Duodenal mucosa (tissue), 2 donors: ENCODE results near the gene AAK1.
A peak's percentile ranks its signal among the peaks of the same experiment; 100 is the strongest.

ENCODE experiments used
- H3K27ac ChIP-seq: one replicate; pipeline ENCODE4 v1.7.0; 2013; ENCODE audit warnings: low read depth, low read length
- H3K27me3 ChIP-seq, 2 donors: one replicate each; pipeline ENCODE4 v1.7.0; 2013; ENCODE audit warnings: low read length in 2 of 2, control low read depth in 1 of 2; ENCODE audit not compliant: insufficient read depth in 2 of 2, control insufficient read depth in 1 of 2
- H3K36me3 ChIP-seq, 2 donors: one replicate each; pipeline ENCODE4 v1.7.0; 2013; ENCODE audit warnings: low read length in 2 of 2, control low read depth in 1 of 2; ENCODE audit not compliant: insufficient read depth in 2 of 2, control insufficient read depth in 1 of 2
- H3K4me1 ChIP-seq, 2 donors: one replicate each; pipeline ENCODE4 v1.7.0; 2013; ENCODE audit warnings: low read length in 2 of 2, control low read depth in 1 of 2; ENCODE audit not compliant: insufficient read depth in 2 of 2, control insufficient read depth in 1 of 2
- H3K4me3 ChIP-seq, 2 donors: one replicate each; pipeline ENCODE4 v1.7.0; 2013; ENCODE audit warnings: low read length in 2 of 2, low read depth in 1 of 2
- H3K9ac ChIP-seq, 2 donors: one replicate each; pipeline ENCODE4 v1.7.0; 2013; ENCODE audit warnings: low read length in 2 of 2, low read depth in 1 of 2
- H3K9me3 ChIP-seq, 2 donors: one replicate each; pipeline ENCODE4 v1.7.0; 2013; ENCODE audit warnings: low read length in 2 of 2, control low read depth in 1 of 2; ENCODE audit not compliant: control insufficient read depth in 1 of 2

The AAK1 gene

DNA sequence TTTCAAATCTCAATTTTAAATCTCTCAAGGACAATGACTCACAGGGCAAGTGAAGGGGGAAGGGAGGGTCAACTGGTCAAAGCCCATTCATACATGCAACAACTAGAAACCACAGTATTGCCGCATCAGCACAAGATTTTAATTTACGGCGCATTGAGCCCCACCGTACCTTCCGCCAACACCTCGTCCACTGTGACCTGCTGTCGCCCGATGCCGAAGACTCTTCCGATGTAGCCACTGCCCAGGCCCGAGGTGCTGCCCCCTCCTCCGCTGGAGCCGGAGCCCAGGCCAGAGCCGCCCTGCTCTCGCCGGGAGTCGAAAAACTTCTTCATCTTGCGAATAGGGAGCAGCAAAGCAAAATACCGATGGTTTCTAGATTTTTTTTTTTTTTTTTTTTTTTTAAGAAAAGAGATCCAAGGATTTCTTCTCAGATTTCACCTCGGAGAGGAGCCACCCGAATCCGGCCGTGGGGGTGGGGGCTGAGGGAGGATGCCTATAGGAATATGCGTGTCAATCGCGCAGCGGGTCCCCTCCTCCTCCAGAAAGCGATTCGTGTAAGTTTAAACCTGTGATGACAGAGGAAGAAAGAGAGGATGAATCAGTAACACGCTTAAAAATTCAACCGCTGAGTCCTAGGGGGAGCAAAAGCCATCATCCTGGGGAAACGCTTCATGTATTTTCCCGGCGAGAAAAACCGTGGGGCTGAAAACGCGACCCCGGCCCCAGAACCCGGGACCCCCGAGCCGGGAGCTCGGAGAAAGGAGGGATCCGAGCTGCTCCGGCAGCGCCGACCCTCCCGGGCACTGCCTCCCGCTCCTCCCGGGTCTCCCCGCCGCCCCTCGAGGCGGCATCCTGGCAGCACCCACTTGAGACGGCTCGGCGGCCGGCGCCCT is 584 bp downstream of the AAK1 start:
- H3K27me3 ChIP-seq, result no peaks in the 10 kb centered on the region
- H3K36me3 ChIP-seq, result no peaks in the 10 kb centered on the region
- peak overlapping the region; percentile 70 for H3K27ac ChIP-seq
- peak overlapping the region; percentile 84 to 98 for H3K4me3 ChIP-seq
- H3K4me1 ChIP-seq, result peaks cover 42 to 50% of the 10 kb centered on the region in 2 donors
- H3K9ac ChIP-seq, result peak overlapping the region; percentile 85 to 89
- no peaks in the 10 kb centered on the region for H3K9me3 ChIP-seq

DNA sequence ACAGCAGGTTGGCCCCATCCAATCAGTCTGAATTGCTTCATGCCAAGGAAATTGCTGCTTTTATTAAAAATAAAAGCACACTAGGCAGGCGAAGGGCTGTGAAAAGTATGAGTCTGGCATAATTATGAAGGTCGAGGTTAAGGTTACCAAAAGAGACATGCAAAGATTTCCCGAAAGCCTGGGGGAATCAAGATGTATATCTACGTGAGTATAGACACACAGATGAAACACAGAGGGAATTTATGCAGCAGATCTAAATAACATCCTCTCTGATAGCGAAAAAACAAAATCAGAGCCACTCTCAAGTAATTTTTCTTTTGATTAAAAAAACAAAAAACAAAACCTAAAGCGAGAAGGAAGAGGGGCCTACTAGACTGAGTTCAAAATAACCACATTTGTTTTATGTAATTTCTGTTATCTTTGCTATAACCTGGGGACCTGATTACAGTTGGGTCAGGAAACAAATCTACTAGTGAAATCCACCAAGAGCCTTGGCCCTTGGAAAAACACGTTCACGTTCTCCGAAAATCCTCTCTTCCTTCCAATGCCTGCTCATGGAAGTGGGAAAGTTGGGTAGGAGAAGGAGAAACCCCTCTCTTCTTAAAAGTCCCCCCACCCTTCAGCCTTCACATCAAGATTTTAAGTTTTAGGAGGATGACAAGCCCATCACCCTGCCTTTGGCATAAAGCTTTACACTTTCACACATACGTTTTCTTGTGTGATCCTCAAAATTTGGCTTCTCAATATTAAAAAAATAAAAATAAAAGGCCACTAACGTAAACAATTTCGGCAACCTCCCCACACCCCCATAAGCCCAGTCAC is 1.4 kb downstream of the AAK1 start:
- Histone ChIP-seq H3K9me3 (no peaks in the 10 kb centered on the region), H3K9ac (peak overlapping the region; percentile 85 to 89), H3K27me3 (no peaks in the 10 kb centered on the region), H3K36me3 (peaks cover 0 to 3% of the 10 kb centered on the region in 2 donors), H3K27ac (no peak overlapping the region), H3K4me1 (peaks cover 42 to 50% of the 10 kb centered on the region in 2 donors), H3K4me3 (peak overlapping the region; percentile 84 to 98)

DNA sequence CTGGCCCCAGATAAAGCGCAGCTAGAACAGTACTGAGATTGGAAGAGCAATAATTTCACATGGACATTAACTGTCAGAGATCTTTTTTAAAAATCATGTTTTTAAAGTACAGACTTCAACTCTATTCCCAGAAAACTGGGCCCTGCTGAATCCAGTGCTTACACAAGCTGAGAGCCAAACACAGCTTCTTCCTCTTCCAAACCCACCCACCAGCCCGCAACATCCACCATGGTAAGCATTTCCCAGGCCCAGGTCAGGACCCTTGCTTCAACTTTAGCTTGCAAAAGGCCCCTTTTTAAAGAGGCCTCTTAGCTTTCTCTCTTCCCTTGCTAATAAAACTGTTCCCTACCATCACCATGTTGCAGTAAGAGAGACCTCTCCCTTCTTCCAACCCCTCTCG is 2.1 kb downstream of the AAK1 start:
- H3K9ac ChIP-seq, result peak overlapping the region; percentile 85 to 89
- H3K4me3 ChIP-seq, result peak overlapping the region; percentile 84 to 98
- peaks cover 0 to 3% of the 10 kb centered on the region in 2 donors for H3K36me3 ChIP-seq
- H3K27me3 ChIP-seq, result no peaks in the 10 kb centered on the region
- no peak overlapping the region for H3K27ac ChIP-seq
- H3K4me1 ChIP-seq, result peaks cover 42 to 46% of the 10 kb centered on the region in 2 donors
- H3K9me3 ChIP-seq, result no peaks in the 10 kb centered on the region

DNA sequence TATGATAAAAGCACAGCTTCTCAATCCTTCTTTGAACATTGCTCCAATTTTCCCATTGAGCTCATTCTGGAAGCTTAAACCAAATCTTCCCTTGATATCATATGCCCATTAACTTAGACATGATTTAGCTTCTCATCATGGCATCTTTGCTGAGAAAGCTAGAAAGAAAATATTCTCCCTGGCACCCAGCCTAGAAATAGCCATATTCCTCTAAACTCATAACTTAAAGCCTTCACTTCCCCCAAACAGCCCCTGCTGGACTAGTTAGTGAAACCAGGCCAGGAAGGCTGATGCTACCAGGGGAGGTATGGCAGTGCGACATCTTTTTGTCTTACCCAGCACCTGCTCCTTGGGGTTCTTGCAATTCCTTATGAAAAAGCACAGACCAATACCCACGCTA is 4.3 kb downstream of the AAK1 start:
- Histone ChIP-seq H3K4me1 (peaks cover 27% of the 10 kb centered on the region in 2 donors), H3K27me3 (no peaks in the 10 kb centered on the region), H3K27ac (no peak overlapping the region), H3K4me3 (no peak overlapping the region), H3K36me3 (peaks cover 0 to 3% of the 10 kb centered on the region in 2 donors), H3K9ac (no peak overlapping the region), H3K9me3 (no peaks in the 10 kb centered on the region)

DNA sequence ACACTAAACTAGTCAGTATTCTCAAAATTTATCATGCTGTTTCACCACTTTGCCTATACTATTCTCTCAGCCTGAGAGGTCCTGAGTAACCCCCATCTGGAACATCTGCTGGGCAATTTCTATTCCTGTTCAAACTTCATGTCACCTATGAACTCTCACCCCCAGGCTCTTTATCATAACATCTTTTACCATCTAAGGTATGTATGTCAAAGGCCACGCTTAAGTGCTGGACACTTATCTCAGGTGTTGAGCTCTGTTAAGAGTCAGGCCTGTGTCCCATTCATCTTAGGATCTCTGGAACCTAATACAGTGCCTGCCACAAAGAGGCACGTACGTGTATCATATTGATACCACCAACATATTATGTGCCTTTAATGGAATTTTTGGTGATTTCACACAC is 4.9 kb downstream of the AAK1 start:
- Histone ChIP-seq H3K4me1 (peaks cover 27% of the 10 kb centered on the region in 2 donors), H3K4me3 (no peak overlapping the region), H3K27ac (no peak overlapping the region), H3K9ac (no peak overlapping the region), H3K9me3 (no peaks in the 10 kb centered on the region), H3K36me3 (peaks cover 0 to 3% of the 10 kb centered on the region in 2 donors), H3K27me3 (no peaks in the 10 kb centered on the region)

DNA sequence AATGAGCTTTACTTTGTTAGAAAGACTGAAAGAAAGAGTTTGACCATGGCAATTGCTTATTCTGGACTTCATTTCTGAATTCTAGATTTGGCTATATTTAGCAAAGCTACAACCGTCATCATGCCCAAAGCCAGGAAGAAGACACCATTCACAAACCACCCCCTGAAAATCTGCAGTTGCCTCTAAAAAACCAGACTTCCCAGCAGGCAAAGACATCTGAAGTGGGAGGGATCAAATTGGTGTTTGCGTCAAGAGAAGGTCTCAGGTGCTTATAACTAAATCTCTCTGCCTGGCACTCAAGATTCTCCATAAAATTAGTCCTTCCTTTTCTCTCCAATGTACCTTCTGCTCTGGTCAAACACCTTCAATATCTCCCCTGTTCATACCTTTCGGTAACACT is 5.6 kb downstream of the AAK1 start:
- no peak overlapping the region for H3K9ac ChIP-seq
- H3K4me3 ChIP-seq, result no peak overlapping the region
- no peak overlapping the region for H3K27ac ChIP-seq
- H3K36me3 ChIP-seq, result peaks cover 0 to 3% of the 10 kb centered on the region in 2 donors
- H3K4me1 ChIP-seq, result peaks cover 27% of the 10 kb centered on the region in 2 donors
- H3K9me3 ChIP-seq, result no peaks in the 10 kb centered on the region
- H3K27me3 ChIP-seq, result no peaks in the 10 kb centered on the region

DNA sequence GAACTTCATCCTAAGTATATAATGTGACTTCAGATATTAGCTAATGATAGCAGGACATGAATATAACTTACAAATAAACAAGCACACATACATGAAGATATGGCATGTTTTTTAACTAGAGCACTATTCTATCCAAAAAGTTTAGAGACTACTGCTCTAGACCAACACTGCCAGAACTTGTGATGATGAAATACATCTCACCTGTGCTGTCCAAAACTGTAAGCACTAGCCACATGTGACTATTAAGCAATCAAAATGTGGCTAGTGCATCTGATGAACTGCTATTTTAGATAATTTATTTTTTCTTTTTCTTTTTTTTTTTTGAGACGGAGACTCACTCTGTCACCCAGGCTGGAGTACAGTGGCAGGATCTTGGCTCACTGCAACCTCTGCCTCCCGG is 7.1 kb downstream of the AAK1 start:
- peaks cover 0 to 3% of the 10 kb centered on the region in 2 donors for H3K36me3 ChIP-seq
- H3K27ac ChIP-seq, result no peak overlapping the region
- H3K9ac ChIP-seq, result no peak overlapping the region
- no peaks in the 10 kb centered on the region for H3K27me3 ChIP-seq
- H3K4me3 ChIP-seq, result no peak overlapping the region
- peaks cover 13 to 17% of the 10 kb centered on the region in 2 donors for H3K4me1 ChIP-seq
- H3K9me3 ChIP-seq, result no peaks in the 10 kb centered on the region

DNA sequence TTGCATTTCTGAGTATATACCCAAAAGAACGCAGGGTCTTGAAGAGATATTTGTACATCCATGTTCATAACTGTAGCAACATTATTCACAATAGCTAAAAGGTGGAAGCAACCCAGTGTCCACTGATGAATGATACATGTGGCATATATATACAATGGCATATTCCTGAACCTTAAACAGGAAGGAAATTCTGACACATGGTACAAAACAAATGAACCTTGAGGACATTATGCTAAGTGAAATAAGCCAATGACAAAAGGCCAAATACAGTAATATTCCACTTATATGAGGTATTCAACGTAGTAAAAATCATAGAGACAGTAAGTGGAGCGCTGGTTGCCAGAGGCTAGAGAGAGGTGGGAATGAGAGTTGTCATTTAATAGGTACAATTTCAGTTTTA is 8.1 kb downstream of the AAK1 start:
- Histone ChIP-seq H3K9ac (no peak overlapping the region), H3K4me1 (peaks cover 5 to 8% of the 10 kb centered on the region in 2 donors)

DNA sequence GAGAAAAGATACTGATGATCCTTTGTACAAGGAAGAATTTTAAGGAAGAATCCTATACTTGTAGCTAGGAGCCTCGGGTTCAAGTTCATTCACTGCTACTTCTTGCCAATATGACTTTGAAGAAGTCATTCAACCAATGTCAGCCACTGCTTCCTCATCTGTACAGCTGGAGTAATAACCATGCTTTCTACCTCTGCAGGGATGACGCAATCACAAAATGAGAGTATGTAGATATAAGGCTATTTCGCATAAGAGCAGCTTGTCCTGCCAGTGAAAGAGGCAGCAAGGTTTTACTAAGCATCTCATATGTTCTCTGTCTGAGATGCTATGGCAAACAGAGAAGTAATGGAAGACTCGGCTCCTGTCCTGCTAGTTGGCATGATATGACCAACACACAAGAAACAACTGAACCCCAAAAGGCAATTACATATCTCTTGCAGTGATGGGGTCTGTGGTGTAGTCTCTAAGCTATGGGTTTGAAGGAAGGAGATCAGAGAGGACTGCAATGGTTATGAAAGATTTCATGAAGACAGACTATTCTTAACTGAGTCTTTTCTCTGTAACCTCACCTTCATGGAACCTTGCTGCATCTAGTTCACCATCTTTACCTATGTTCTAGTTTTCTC is 9.2 kb downstream of the AAK1 start:
- Histone ChIP-seq H3K4me3 (no peak overlapping the region), H3K27me3 (no peaks in the 10 kb centered on the region), H3K27ac (no peak overlapping the region), H3K36me3 (peaks cover 0 to 3% of the 10 kb centered on the region in 2 donors), H3K9ac (no peak overlapping the region), H3K9me3 (no peaks in the 10 kb centered on the region), H3K4me1 (no peaks in the 10 kb centered on the region)

More for the DNA sequence above, 8.1 kb downstream of the AAK1 start:
- Histone ChIP-seq H3K9me3 (no peaks in the 10 kb centered on the region), H3K27ac (no peak overlapping the region), H3K27me3 (no peaks in the 10 kb centered on the region), H3K4me3 (no peak overlapping the region), H3K36me3 (peaks cover 0 to 3% of the 10 kb centered on the region in 2 donors)
